Adrenal gland (tissue), 5 donors: ENCODE data around the gene EWSR1.

Source experiments
- CTCF ChIP-seq, 6 experiments: fragments of 450-650 bp in 4 of 6; fragments of 200-600 bp in 2 of 6; sonication (generic) in 1 of 6; IDR thresholded peaks; 1 replicate in 5 of 6; 2 replicates in 1 of 6; pipeline versions ENCODE4 v1.5.1 to v1.8.0; 2016 to 2021; ENCODE audit warnings: antibody characterized with exemption in 6 of 6, mild to moderate bottlenecking in 2 of 6, moderate library complexity in 1 of 6
- POLR2A ChIP-seq, 2 donors: fragments of 450-650 bp; IDR thresholded peaks; one replicate each; pipeline ENCODE4 v1.6.1; 2017; ENCODE audit warnings: antibody characterized with exemption in 2 of 2, mild to moderate bottlenecking in 2 of 2, moderate library complexity in 1 of 2
- donor health status: DM: no; HTN: no; CAD: no.

GRCh38 chr22:29251265-29251664 lies 16.8 kb upstream of the EWSR1 start:
- TF ChIP-seq CTCF (IDR thresholded peaks at IDR 0.05), result no peak
- TF ChIP-seq POLR2A (IDR thresholded peaks at IDR 0.05), result no peak
